Osteocyte (in vitro differentiated cells): ENCODE data around the gene TMEM72. TPM values are rescaled to one million over a fixed set of nuclear protein-coding genes. Genes with fewer than 3 reads are reported as not detected.

Experiments
- DNase-seq: peaks from one replicate; pipeline ENCODE4 v3.0.0; 2021; ENCODE audit warnings: mixed read lengths; ENCODE audit not compliant: unreplicated experiment; ENCODE audit errors: extremely low spot score
- H3K27ac Mint-ChIP-seq: one replicate; pipeline ENCODE4 v1.8.0; 2021; ENCODE audit warnings: mild to moderate bottlenecking, mixed read lengths; ENCODE audit not compliant: unreplicated experiment
- H3K27me3 Mint-ChIP-seq: one replicate; pipeline ENCODE4 v1.8.0; 2021; ENCODE audit warnings: mixed read lengths; ENCODE audit not compliant: unreplicated experiment
- H3K36me3 Mint-ChIP-seq: one replicate; pipeline ENCODE4 v1.8.0; 2021; ENCODE audit warnings: mixed read lengths; ENCODE audit not compliant: unreplicated experiment
- H3K4me1 Mint-ChIP-seq: one replicate; pipeline ENCODE4 v1.8.0; 2021; ENCODE audit warnings: mixed read lengths; ENCODE audit not compliant: unreplicated experiment
- H3K4me3 Mint-ChIP-seq: one replicate; pipeline ENCODE4 v1.8.0; 2021; ENCODE audit warnings: mild to moderate bottlenecking, moderate library complexity, mixed read lengths; ENCODE audit not compliant: unreplicated experiment
- H3K9me3 Mint-ChIP-seq: one replicate; pipeline ENCODE4 v1.8.0; 2021; ENCODE audit warnings: mixed read lengths; ENCODE audit not compliant: unreplicated experiment
- CTCF ChIP-seq: fragments of 200-600 bp; sonication (generic); IDR thresholded peaks from 2 replicates; pipeline ENCODE4 v1.5.0; 2021; ENCODE audit warnings: antibody characterized with exemption, mild to moderate bottlenecking, moderate library complexity
- total RNA-seq: library from RNA; stranded (reverse); gene quantifications from 2 replicates; pipeline ENCODE4 v1.2.1, GENCODE V29; 2021

Gene TMEM72
- total RNA-seq, 1 donor from 2014 or later, result not detected

GRCh38 chr10:44925811-44926750 lies 14.9 kb downstream of the TMEM72 start:
- no peak overlapping the region for H3K27ac Mint-ChIP-seq
- TF ChIP-seq CTCF, result no peak
- no peaks in the 10 kb centered on the region for H3K9me3 Mint-ChIP-seq
- DNase-seq, result no peak
- no peaks in the 10 kb centered on the region for H3K36me3 Mint-ChIP-seq
- no peaks in the 10 kb centered on the region for H3K4me1 Mint-ChIP-seq
- H3K4me3 Mint-ChIP-seq, result no peak overlapping the region
- peaks cover 13% of the 10 kb centered on the region for H3K27me3 Mint-ChIP-seq

GRCh38 chr10:44926751-44927351 lies 15.7 kb downstream of the TMEM72 start:
- Mint-ChIP-seq H3K27ac (no peak overlapping the region), H3K4me3 (no peak overlapping the region), H3K4me1 (no peaks in the 10 kb centered on the region), H3K9me3 (no peaks in the 10 kb centered on the region), H3K27me3 (peaks cover 14% of the 10 kb centered on the region), H3K36me3 (no peaks in the 10 kb centered on the region)
- no peak for TF ChIP-seq CTCF
- no peak for DNase-seq

- no peak for DNase-seq
- Mint-ChIP-seq H3K36me3 (no peaks in the 10 kb centered on the region), H3K27ac (no peak overlapping the region), H3K9me3 (no peaks in the 10 kb centered on the region), H3K4me3 (no peak overlapping the region), H3K4me1 (no peaks in the 10 kb centered on the region), H3K27me3 (peaks cover 14% of the 10 kb centered on the region)
- TF ChIP-seq CTCF, result no peak
Observed at GRCh38 chr10:44927352-44927751, 16.2 kb downstream of the TMEM72 start.

- H3K27ac Mint-ChIP-seq, result no peak overlapping the region
- H3K4me1 Mint-ChIP-seq, result no peaks in the 10 kb centered on the region
Observed at GRCh38 chr10:44928462-44928861, 17.3 kb downstream of the TMEM72 start.

More at GRCh38 chr10:44928462-44928861, 17.3 kb downstream of the TMEM72 start:
- H3K36me3 Mint-ChIP-seq, result no peaks in the 10 kb centered on the region
- H3K27me3 Mint-ChIP-seq, result peaks cover 14% of the 10 kb centered on the region
- no peak for DNase-seq
- no peak overlapping the region for H3K4me3 Mint-ChIP-seq
- no peaks in the 10 kb centered on the region for H3K9me3 Mint-ChIP-seq
- TF ChIP-seq CTCF, result no peak
